Measurements from ENCODE around the gene ABCA13.

ABCA13 gene

DNA sequence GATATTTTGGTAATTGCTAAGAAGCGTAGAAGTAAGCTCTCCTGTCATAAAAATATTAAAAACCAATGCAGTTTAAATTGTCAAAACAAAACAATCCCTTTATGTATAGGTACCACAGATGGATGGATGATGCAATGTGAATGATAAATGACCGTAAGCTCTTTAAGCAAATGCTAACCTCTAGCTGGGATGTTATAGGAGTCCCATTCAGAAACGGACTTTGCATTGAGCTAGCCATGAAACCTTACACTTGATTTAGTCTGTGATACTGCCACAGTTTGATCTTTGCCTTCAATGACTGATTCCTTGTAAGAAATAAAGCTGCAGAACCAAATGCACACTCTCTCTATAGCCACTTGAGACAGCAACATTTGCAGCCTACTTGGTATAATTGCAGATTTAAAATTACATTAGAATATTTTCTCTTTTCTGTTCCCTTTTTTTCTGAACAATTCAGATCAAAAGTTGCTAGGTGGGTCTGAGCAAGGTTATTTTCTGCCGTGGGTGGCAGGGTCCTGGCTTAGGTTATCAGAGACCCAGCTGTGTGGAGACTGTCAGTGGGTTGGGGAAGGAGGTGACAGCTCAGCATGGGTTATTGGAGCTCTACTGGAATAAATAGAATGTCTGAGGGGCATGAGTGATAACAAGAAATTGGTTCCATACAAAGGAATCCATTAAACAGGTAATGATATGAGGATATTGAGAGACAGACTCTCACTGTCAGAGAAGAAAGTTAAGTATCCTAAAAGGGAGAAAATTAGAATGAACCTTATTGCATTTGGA lies 494.3 kb downstream of the ABCA13 start:
- DNase-seq, result no peak

DNA sequence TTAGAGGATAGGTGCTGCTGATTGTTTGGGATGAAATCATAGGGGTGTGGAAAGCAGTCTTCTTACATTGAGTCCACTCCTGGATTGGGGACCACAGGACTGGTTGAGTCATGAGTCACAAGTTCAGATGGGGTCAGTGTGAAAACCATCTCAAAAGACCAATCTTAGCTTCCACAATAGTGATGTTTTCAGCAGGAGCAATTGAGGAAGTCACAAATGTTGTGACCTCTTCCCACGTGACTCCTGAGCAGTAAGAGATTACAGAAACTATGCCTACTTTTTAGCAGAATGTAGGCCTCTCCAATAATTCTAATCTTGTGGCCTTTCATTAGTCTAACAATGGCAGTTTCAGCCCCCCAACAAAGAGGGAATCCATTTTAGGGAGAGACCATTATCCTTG lies 496.1 kb downstream of the ABCA13 start:
- DNase-seq, result no peak

DNA sequence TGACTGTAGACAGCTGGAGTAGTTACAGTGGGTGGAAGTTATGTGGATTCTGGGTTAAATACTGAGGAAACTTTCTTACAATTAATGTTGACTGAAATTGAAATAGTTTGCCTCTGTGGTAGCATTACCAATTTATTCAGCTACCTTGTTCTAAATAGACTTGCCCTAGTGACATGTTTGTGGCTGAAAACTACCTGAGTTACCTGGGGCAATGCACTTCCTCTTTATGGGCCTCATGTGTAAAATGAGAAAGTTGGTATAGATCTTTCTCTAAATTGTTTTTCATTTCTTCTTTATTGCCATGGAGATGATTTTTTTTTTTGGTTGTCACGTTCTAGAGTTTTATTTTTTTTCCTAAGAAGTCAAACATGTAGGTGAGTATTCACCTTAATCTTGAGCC lies 500.4 kb downstream of the ABCA13 start:
- DNase-seq, result no peak

DNA sequence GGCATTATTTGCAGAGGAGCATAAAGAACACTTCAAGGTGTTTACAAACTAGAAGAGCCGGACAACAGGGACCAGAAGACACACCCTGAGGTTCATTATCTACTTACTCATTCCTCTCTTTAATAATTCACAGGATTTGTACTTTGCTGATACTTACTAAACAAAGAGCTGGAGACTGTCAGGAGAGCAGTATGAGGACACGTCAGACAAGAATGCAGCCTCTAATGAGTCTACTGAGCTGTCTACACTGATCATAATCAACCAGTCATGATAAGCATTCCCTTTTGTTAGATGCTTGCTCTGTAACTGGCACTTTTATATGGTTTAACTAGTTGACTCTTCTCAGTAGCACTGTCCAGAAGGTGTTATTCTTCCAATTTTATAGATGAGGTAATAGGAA lies 509.7 kb downstream of the ABCA13 start:
- no peak for DNase-seq

DNA sequence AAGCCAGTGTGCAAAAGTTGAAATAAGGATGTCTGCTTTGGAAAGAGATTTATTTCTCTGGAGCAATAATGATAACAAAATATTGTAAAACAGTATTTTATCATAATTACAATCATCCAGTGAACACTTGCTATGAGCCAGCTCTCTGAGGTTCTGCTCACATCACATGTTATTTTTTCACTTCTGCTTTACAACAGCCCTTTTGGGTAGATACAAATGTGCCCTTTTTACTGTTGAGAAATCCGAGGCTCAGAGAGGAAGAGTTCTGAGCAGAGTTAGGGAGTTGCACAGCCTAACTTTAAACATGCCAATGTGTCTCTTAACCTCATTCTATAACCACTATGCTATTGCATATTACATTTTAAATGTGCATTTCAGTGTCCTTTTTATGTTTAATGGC lies 520.5 kb downstream of the ABCA13 start:
- no peak for DNase-seq
